CD4-positive, alpha-beta T cell (primary cell): Measurements from ENCODE around the gene CDH13. TPM values are rescaled to one million over a fixed set of nuclear protein-coding genes. Genes with fewer than 3 reads are reported as not detected.

Experiments
- ATAC-seq: fragments of 200-7000 bp; cut with Tn5 transposase; one replicate; pipeline ENCODE4 v1.10.0; 2022; ENCODE audit warnings: mild to moderate bottlenecking; ENCODE audit not compliant: poor library complexity
- CTCF ChIA-PET: fragments of 350-600 bp; sonication (Branson Sonifier 250); formaldehyde crosslinking; loops from one replicate; lab custom pipeline; 2021; ENCODE audit warnings: antibody characterized with exemption, inconsistent platforms; lab: Charles Lee
- POLR2A ChIA-PET: fragments of 350-600 bp; sonication (Branson Sonifier 250); formaldehyde crosslinking; loops from one replicate; lab custom pipeline; 2021; ENCODE audit warnings: antibody characterized with exemption, inconsistent platforms; lab: Charles Lee
- DNase-seq, 14 experiments: peaks; one replicate each; pipeline ENCODE4 v3.0.0-alpha.2; 2013 to 2020; ENCODE audit warnings: mixed read lengths in 2 of 14
- H3K27ac ChIP-seq, 2 donors: one replicate each; pipeline versions ENCODE4 v1.5.1 to v1.7.0; 2013; ENCODE audit warnings: low read length in 2 of 2, low read depth in 1 of 2, mild to moderate bottlenecking in 1 of 2
- H3K27me3 ChIP-seq, 2 experiments: 1 replicate in 1 of 2; 2 replicates in 1 of 2; pipeline versions ENCODE4 v1.6.1 to v1.7.0; 2013; ENCODE audit warnings: low read length in 2 of 2, control low read depth in 1 of 2, mild to moderate bottlenecking in 1 of 2, moderate library complexity in 1 of 2; ENCODE audit not compliant: insufficient read depth in 2 of 2, control insufficient read depth in 1 of 2
- H3K36me3 ChIP-seq: one replicate; pipeline ENCODE4 v1.6.1; 2013; ENCODE audit warnings: low read length, control low read depth; ENCODE audit not compliant: insufficient read depth
- H3K4me1 ChIP-seq: one replicate; pipeline ENCODE4 v1.6.1; 2013; ENCODE audit warnings: low read length, control low read depth; ENCODE audit not compliant: insufficient read depth
- H3K4me3 ChIP-seq: one replicate; pipeline ENCODE4 v1.5.1; 2013; ENCODE audit warnings: mild to moderate bottlenecking, low read length, moderate library complexity
- H3K9me3 ChIP-seq, 2 experiments: 1 replicate in 1 of 2; 2 replicates in 1 of 2; pipeline versions ENCODE4 v1.6.1 to v1.7.0; 2013; ENCODE audit warnings: low read length in 2 of 2, mild to moderate bottlenecking in 2 of 2, control low read depth in 1 of 2, moderate library complexity in 1 of 2; ENCODE audit not compliant: control insufficient read depth in 1 of 2, insufficient read depth in 1 of 2
- H3K27ac Mint-ChIP-seq: one replicate; pipeline ENCODE4 v1.8.0; 2020; ENCODE audit warnings: mixed read lengths
- H3K27me3 Mint-ChIP-seq: one replicate; pipeline ENCODE4 v1.8.0; 2021; ENCODE audit warnings: mixed read lengths
- H3K36me3 Mint-ChIP-seq: one replicate; pipeline ENCODE4 v1.8.0; 2021; ENCODE audit warnings: low read depth, mixed read lengths
- H3K4me1 Mint-ChIP-seq: one replicate; pipeline ENCODE4 v1.8.0; 2021; ENCODE audit warnings: low read depth, mixed read lengths
- H3K4me3 Mint-ChIP-seq: one replicate; pipeline ENCODE4 v1.8.0; 2020; ENCODE audit warnings: mild to moderate bottlenecking, mixed read lengths
- H3K9me3 Mint-ChIP-seq: one replicate; pipeline ENCODE4 v1.8.0; 2020; ENCODE audit warnings: mixed read lengths
- CTCF ChIP-seq: fragments of 200-600 bp; IDR thresholded peaks from one replicate; pipeline ENCODE4 v1.8.0; 2022; ENCODE audit warnings: antibody characterized with exemption, mild to moderate bottlenecking
- intact Hi-C, 2 experiments: fragments of 100-400 bp; cut with DNase I in 1 of 2; cut with micrococcal nuclease in 1 of 2; formaldehyde crosslinking; loops; one replicate each; pipeline versions ENCODE4 v1.15.1 to v1.9.0; 2023 to 2025; cut with DNase I, micrococcal nuclease
- total RNA-seq, 174 experiments: library from RNA in 2 of 174; stranded (reverse) in 2 of 174; gene quantifications; one replicate each; pipeline ENCODE4 v1.2.3 and lab custom pipeline; 2021 to 2026

Gene CDH13
- total RNA-seq, 2 experiments from 2014 or later, result not detected

GRCh38 chr16:83070416-83071209, 443.8 kb downstream of the CDH13 start:
- Histone ChIP-seq H3K27me3 (no peaks in the 10 kb centered on the region), H3K4me3 (no peak overlapping the region), H3K4me1 (no peaks in the 10 kb centered on the region), H3K9me3 (no peaks in the 10 kb centered on the region), H3K36me3 (no peaks in the 10 kb centered on the region), H3K27ac (no peak overlapping the region)
- Mint-ChIP-seq H3K9me3 (no peaks in the 10 kb centered on the region), H3K4me1 (no peaks in the 10 kb centered on the region), H3K27ac (no peak overlapping the region), H3K4me3 (no peak overlapping the region), H3K36me3 (no peaks in the 10 kb centered on the region), H3K27me3 (no peaks in the 10 kb centered on the region)
- ATAC-seq (no peak), DNase-seq (no peak)
- ChIA-PET CTCF (no interaction called here), POLR2A (no interaction called here)
- TF ChIP-seq CTCF, result no peak
- intact Hi-C loops, result no loop called here

- peaks cover 0 to 3% of the 10 kb centered on the region in 2 experiments for H3K27me3 ChIP-seq
- no peak overlapping the region for H3K27ac ChIP-seq
- Mint-ChIP-seq H3K9me3 (no peaks in the 10 kb centered on the region), H3K4me1 (no peaks in the 10 kb centered on the region), H3K27me3 (peaks cover 6% of the 10 kb centered on the region), H3K27ac (no peak overlapping the region), H3K36me3 (no peaks in the 10 kb centered on the region), H3K4me3 (no peak overlapping the region)
- ATAC-seq (no peak), DNase-seq (no peak)
- no peak overlapping the region for H3K4me3 ChIP-seq
- CTCF ChIA-PET, result no interaction called here
- peaks cover 0 to 6% of the 10 kb centered on the region in 2 experiments for H3K9me3 ChIP-seq
- H3K4me1 ChIP-seq, result no peaks in the 10 kb centered on the region
- POLR2A ChIA-PET, result no interaction called here
- no peaks in the 10 kb centered on the region for H3K36me3 ChIP-seq
- TF ChIP-seq CTCF, result no peak
- intact Hi-C loops, result no loop called here
These were observed 449.2 kb downstream of the CDH13 start for GRCh38 chr16:83075956-83076355.

- Histone ChIP-seq H3K4me1 (no peaks in the 10 kb centered on the region), H3K27ac (no peak overlapping the region), H3K36me3 (no peaks in the 10 kb centered on the region), H3K4me3 (no peak overlapping the region), H3K27me3 (peaks cover 0 to 3% of the 10 kb centered on the region in 2 experiments), H3K9me3 (peaks cover 0 to 8% of the 10 kb centered on the region in 2 experiments)
- ATAC-seq (no peak), DNase-seq (no peak)
- intact Hi-C loops, result no loop called here
- peaks cover 2% of the 10 kb centered on the region for H3K9me3 Mint-ChIP-seq
- H3K27ac Mint-ChIP-seq, result no peak overlapping the region
- ChIA-PET CTCF (interaction anchor here (0.6 kb wide), 1 partner anchor 1672 kb away, joined by 3 read pairs; no protein-coding TSS in a partner anchor), POLR2A (no interaction called here)
- no peak for TF ChIP-seq CTCF
- H3K27me3 Mint-ChIP-seq, result peaks cover 6% of the 10 kb centered on the region
- no peak overlapping the region for H3K4me3 Mint-ChIP-seq
- no peaks in the 10 kb centered on the region for H3K36me3 Mint-ChIP-seq
- no peaks in the 10 kb centered on the region for H3K4me1 Mint-ChIP-seq
These were observed 456.6 kb downstream of the CDH13 start for GRCh38 chr16:83083361-83083760.
